ENCODE data around the gene CYYR1.
A peak's percentile ranks its signal among the peaks of the same experiment; 100 is the strongest.
"Not testable (repeated sequence)": the region's sequence is repeated elsewhere in the genome, so short reads cannot be mapped to it uniquely, and the experiment has no call there.

CYYR1 gene

GRCh38 chr21:26489781-26490180 is 83.3 kb downstream of the CYYR1 start:
- no peak for DNase-seq (ENCODE audit: low read depth)

- no peak for DNase-seq (ENCODE audit: low read depth)
Measured at GRCh38 chr21:26487981-26488480, 85.1 kb downstream of the CYYR1 start.

- DNase-seq (ENCODE audit: low read depth), result no peak
Measured at GRCh38 chr21:26473471-26473870, 99.6 kb downstream of the CYYR1 start.

GRCh38 chr21:26471099-26471471 is 102.0 kb downstream of the CYYR1 start:
- DNase-seq (ENCODE audit: low read depth), result no peak

- DNase-seq (ENCODE audit: low read depth), result no peak
Measured at GRCh38 chr21:26470351-26471098, 102.6 kb downstream of the CYYR1 start.

- peak; percentile 77 for DNase-seq (ENCODE audit: low read depth)
Measured at GRCh38 chr21:26469789-26470188, 103.3 kb downstream of the CYYR1 start.

- DNase-seq (ENCODE audit: low read depth), result no peak
Measured at GRCh38 chr21:26465916-26466315, 107.2 kb downstream of the CYYR1 start.

GRCh38 chr21:26461500-26461899 is 111.6 kb downstream of the CYYR1 start:
- peak; percentile 15 for DNase-seq (ENCODE audit: low read depth)

- no peak for DNase-seq (ENCODE audit: low read depth)
Measured at GRCh38 chr21:26460621-26461020, 112.5 kb downstream of the CYYR1 start.

- not testable (repeated sequence) for DNase-seq (ENCODE audit: low read depth)
Measured at GRCh38 chr21:26458854-26459253, 114.2 kb downstream of the CYYR1 start.

GRCh38 chr21:26457817-26458216 is 115.3 kb downstream of the CYYR1 start:
- DNase-seq (ENCODE audit: low read depth), result no peak

GRCh38 chr21:26453267-26453666 is 119.8 kb downstream of the CYYR1 start:
- DNase-seq (ENCODE audit: low read depth), result no peak

GRCh38 chr21:26451081-26451740 is 121.9 kb downstream of the CYYR1 start:
- DNase-seq (ENCODE audit: low read depth), result peak; percentile 8

- DNase-seq (ENCODE audit: low read depth), result peak; percentile 73
Measured at GRCh38 chr21:26449161-26449560, 123.9 kb downstream of the CYYR1 start.

- no peak for DNase-seq (ENCODE audit: low read depth)
Measured at GRCh38 chr21:26448751-26449150, 124.3 kb downstream of the CYYR1 start.

GRCh38 chr21:26447932-26448475 is 125.1 kb downstream of the CYYR1 start:
- DNase-seq (ENCODE audit: low read depth), result peak; percentile 38

GRCh38 chr21:26445440-26445839 is 127.6 kb downstream of the CYYR1 start:
- DNase-seq (ENCODE audit: low read depth), result peak; percentile 85

- DNase-seq (ENCODE audit: low read depth), result no peak
Measured at GRCh38 chr21:26444646-26445045, 128.4 kb downstream of the CYYR1 start.

GRCh38 chr21:26443867-26444266 is 129.2 kb downstream of the CYYR1 start:
- DNase-seq (ENCODE audit: low read depth), result peak; percentile 7

- peak; percentile 37 for DNase-seq (ENCODE audit: low read depth)
Measured at GRCh38 chr21:26443291-26443690, 129.8 kb downstream of the CYYR1 start.

- no peak for DNase-seq (ENCODE audit: low read depth)
Measured at GRCh38 chr21:26441149-26441548, 131.9 kb downstream of the CYYR1 start.

GRCh38 chr21:26438976-26439375 is 134.1 kb downstream of the CYYR1 start:
- DNase-seq (ENCODE audit: low read depth), result no peak

- DNase-seq (ENCODE audit: low read depth), result peak; percentile 34
Measured at GRCh38 chr21:26437326-26438009, 135.6 kb downstream of the CYYR1 start.
